Measurements from ENCODE around the gene TAPBP.

- TF ChIP-seq EP300 (IDR thresholded peaks at IDR 0.05; ENCODE audit: borderline replicate concordance) (no peak), ZBTB7A (IDR thresholded peaks at IDR 0.05; ENCODE audit: low read depth) (no peak; the same call in 1 of the 2 replicates), EGR1 (IDR thresholded peaks at IDR 0.05) (no peak), RAD21 (IDR thresholded peaks at IDR 0.05; ENCODE audit: low read depth) (no peak), TAF1 (IDR thresholded peaks at IDR 0.05; ENCODE audit: low read depth) (no peak), REST (IDR thresholded peaks at IDR 0.05; ENCODE audit: low read depth) (no peak), TEAD4 (IDR thresholded peaks at IDR 0.05) (no peak), YY1 (IDR thresholded peaks at IDR 0.05; ENCODE audit: low read depth) (no peak), CEBPB (IDR thresholded peaks at IDR 0.05) (no peak), NFIC (IDR thresholded peaks at IDR 0.05) (no peak), TCF12 (IDR thresholded peaks at IDR 0.05; ENCODE audit: low read depth) (no peak; the same call in 1 of the 2 replicates), USF1 (IDR thresholded peaks at IDR 0.05) (no peak), MAX (IDR thresholded peaks at IDR 0.05) (no peak), CREB1 (IDR thresholded peaks at IDR 0.05; ENCODE audit: low read depth) (no peak)
These were observed 36.1 kb downstream of the TAPBP start for GRCh38 chr6:33277663-33278391.
